Caki2 (cell line): Measurements from ENCODE around the gene NPAS1. TPM values are rescaled to one million over a fixed set of nuclear protein-coding genes. Genes with fewer than 3 reads are reported as not detected.
"Not testable (repeated sequence)": the region's sequence is repeated elsewhere in the genome, so short reads cannot be mapped to it uniquely, and the experiment has no call there.

Experiments
- DNase-seq: peaks from one replicate; pipeline ENCODE4 v3.0.0-alpha.2; 2015; ENCODE audit warnings: low read depth
- in situ Hi-C: cut with HindIII; loops from 2 replicates; pipeline ENCODE4 v1.10.0; 2016; ENCODE audit warnings: low sequenced_read_pairs, low pct_unique_long_range_greater_than_20kb, mixed read lengths
- total RNA-seq: library from RNA; depleted of rRNA; stranded (reverse); fragments of >200 nt; shearing (Covaris generic); gene quantifications from 2 replicates; pipeline ENCODE4 v1.2.3, GENCODE V29; 2014; ENCODE audit warnings: low replicate concordance

The NPAS1 gene
- total RNA-seq, 1 experiment from 2014 or later: 2.8 TPM

DNA sequence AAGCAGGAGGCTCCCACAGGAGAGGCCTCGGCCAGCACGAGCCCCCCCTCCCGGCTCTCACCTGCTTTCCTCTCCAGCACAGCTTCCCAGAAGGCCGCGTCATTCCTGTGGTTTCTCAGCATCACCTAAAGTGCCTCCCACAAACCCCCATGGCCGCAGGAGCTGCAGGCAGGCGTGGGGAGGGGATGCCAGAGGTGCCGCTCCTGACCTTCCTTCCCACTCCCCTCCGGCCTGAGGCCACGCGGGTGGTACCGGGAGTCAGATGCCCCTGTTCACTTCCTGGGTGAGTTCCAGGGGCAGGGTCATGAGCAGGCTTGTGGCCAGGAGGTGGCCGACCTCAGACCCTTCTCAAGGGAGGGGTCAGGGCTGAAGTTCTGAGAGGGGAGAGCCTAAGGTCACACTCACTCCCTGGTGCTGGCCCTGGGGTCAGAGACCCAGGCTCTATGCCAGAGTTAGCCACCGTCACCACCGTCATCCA lies 14.4 kb upstream of the NPAS1 start:
- DNase-seq: no peak
- in situ Hi-C loops: no loop called here

DNA sequence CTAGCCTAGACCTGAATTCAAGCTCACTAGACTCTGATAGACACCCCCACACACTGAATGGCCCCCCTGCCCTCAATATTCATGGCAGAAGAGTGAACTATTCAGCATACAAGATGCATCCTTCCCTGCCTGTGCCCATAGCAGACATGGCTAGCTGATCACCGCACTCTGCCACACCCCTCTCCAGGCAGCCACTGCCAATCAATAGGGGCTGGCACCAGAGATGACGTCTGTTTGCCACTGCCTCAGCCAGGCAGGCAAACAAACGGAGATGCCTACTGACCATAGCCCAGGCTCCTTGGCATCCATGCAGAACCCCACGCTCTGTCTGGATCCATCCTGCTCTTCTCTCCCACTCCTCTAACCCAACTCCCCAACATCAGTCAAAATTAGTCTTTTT lies 13.8 kb upstream of the NPAS1 start:
- no peak for DNase-seq
- in situ Hi-C loops: no loop called here

DNA sequence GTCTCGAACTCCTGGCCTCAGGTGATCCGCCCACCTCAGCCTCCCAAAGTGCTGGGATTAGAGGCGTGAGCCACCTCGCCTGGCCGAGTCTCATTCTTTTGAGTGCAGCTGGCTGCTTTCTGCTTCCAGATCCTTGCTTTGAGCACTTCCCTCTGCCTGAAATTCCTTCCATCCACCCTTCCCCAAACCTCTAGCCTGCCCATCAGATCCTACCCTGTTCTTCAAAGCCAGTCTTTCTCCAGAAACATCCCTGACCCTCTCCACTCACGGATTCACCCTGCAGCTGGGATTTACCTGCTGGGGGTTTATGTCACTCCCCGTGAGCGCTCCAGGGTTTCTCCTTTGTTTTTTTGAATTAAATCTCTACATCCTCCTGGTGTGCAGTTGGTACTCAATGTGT lies 13.1 kb upstream of the NPAS1 start:
- in situ Hi-C loops: no loop called here
- no peak for DNase-seq

DNA sequence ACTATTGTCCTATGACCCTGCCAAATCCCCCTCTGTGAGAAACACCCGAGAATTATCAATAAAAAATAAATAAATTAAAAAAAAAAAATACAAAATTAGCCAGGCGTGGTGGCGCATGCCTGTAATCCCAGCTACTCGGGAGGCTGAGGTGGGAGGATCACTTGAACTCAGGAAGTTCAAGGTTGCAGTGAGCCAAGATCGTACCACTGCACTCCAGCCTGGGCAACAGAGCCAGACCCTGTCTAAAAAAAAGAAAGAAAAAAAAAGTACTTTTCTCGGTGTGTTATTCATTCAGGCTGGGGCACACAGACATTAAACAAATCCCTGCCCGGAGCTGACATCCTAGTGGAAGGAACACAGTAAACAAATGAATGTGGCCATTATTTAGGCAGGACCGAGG lies 9.1 kb upstream of the NPAS1 start:
- DNase-seq, in situ Hi-C loops: not testable (repeated sequence)

DNA sequence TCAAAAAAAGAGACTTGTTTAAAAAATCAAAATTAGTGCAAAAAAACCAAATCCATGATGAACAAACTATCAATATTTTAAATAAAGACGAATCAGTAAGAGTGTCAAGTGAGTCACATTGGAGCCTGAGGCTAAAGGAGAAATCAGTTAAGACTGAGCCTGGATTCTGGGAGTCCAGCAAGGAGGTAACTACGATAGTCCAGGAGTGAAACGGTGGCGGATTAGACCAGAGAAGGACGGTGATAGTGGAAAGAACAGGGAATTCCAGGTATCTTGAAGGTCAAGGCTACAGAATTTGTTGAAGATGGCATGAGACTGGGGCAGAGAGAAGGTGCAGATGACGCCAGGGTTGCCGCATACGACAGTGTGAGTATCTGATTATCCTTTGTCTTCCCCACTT lies 7.0 kb upstream of the NPAS1 start:
- no peak for DNase-seq
- in situ Hi-C loops: no loop called here

DNA sequence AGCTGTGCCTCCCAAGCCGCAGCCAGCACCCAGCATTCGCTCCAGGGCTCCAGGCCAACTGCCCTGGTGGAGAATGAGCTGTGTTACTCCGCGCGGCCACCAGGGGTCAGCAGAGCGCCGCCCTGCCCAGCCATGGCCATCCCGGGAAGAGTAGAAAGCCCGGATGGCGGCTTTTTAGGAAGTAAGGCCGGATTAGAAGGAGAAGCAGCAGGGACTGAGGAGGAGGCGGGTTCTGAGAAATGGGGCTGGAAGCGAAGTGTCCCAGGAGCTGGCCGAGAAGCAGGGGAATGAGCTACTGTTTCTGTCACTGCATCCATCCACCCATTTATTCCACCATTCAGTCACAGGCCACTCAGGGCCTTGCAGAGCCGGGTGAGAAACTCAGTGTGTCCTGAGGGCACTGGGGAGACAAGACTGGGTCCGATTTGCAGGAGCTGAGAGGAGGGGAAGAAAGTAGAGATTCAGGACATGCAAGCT lies 6.6 kb upstream of the NPAS1 start:
- in situ Hi-C loops: no loop called here
- peak; percentile 79 for DNase-seq

DNA sequence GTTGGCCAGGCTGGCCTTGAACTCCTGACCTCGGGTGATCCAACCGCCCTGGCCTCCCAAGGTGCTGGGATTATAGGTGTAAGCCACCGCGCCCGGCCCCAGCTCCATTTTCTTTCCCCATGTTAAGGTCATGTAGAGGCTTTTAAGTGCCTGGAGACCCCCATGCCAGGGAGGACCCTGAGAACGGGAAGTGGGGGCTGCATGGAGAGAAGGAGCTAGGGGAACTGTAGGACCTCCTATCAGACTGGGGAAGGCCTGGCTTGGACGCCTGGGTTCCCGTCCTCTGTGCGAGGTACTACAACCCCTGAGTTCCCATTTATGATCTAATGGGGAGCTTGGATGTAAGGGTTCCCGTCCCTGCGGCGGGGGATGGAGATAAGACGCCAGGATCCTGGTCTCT lies 714 bp upstream of the NPAS1 start:
- in situ Hi-C loops: no loop called here

DNA sequence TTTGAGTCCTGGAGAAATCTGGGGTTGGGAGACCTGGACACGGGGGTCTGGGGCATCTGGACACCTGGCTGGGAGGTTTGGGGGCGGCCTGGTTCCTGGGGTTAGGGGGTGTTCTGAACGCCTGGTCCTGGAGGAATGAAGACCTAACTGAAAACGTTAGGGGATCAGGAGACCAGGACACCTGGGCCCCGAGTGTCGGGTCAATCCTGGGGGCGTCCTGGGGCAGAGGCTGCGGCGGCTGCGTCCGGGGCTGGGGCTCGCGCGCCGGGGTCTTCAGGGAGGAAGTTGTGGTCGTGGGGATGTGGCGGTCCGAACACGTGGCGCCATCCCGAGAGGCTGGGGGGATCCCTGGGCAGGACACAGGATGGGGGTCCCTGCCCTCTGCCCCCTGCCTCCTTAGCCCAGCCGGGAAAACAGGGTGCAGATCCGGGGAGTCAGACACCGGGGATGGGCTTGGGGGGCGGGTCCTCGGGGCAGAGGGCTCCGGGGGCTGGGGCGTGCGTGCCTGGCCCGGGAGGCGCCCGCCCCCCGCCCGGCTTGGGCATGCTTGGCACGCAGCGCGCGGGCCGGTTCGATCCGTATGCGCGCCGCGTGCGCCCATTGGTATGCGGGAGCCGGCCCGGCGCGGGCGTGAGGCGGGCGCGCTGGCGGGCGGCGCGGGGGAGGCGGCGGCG lies 632 bp downstream of the NPAS1 start:
- in situ Hi-C loops: no loop called here
- DNase-seq: no peak

More for the DNA sequence above, 714 bp upstream of the NPAS1 start:
- no peak for DNase-seq

DNA sequence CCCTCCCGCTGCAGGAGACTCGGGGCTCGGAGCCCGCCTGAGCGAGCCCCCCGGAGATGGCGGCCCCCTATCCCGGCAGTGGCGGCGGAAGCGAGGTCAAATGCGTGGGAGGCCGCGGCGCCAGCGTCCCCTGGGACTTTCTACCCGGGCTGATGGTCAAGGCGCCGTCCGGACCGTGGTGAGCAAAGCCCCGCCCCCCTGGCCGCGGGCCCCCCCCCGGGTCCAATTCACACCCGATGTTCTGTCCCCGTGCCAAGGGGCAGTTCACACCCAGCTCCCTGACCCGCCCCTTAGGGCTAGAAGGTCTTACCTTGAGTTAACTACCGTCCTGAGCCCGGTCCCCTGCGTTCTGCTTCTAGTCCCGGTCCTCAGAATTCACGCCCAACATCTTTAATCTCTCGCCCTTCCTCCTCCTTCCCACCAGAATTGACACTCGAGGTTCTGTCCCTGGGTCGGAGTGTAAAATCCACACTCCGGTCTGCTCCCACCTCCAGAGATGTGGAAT lies 1.4 kb downstream of the NPAS1 start:
- in situ Hi-C loops: no loop called here
- DNase-seq: no peak

DNA sequence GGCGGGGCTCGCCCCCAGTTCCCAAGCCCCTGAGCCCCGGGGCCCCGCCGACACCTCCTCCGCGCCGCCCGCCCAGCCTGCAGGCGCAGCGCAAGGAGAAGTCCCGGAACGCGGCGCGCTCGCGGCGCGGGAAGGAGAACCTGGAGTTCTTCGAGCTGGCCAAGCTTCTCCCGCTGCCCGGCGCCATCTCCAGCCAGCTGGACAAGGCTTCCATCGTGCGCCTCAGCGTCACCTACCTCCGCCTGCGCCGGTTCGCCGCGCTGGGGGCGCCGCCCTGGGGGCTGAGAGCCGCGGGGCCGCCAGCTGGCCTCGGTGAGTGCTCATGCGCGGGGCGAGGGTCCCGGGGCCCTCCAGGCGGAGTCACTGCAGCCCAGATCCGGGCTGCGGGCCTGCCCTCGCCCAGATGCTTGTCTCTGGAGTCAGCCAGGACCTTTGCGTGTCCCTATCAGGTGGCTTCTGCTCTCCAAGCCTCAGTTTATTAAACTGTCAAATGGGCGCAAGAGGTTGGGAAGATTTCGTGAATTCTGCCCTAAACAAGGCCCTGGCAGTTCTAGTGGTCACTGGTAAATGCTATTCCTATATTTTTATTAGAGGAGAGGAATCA lies 2.0 kb downstream of the NPAS1 start:
- DNase-seq: no peak
- in situ Hi-C loops: no loop called here

DNA sequence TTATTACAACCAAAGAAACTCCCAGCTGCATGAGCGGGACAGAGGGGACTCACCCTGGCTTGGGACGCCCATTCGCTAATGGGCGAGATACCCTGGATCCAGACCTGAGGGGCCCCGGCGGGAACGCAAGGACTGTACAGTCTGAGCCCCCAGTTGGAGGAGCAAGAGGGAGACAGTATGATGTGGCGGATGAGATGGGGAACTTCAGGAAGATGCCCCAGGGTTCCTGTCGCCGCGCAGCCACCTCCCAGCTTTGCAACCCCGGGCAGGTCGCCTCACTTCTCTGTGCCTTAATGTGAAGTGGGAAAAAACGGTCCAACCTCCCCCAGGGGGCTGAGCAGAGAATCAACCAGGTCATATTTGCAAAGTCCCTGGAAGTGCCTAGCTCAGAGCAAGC lies 2.5 kb downstream of the NPAS1 start:
- DNase-seq: no peak

DNA sequence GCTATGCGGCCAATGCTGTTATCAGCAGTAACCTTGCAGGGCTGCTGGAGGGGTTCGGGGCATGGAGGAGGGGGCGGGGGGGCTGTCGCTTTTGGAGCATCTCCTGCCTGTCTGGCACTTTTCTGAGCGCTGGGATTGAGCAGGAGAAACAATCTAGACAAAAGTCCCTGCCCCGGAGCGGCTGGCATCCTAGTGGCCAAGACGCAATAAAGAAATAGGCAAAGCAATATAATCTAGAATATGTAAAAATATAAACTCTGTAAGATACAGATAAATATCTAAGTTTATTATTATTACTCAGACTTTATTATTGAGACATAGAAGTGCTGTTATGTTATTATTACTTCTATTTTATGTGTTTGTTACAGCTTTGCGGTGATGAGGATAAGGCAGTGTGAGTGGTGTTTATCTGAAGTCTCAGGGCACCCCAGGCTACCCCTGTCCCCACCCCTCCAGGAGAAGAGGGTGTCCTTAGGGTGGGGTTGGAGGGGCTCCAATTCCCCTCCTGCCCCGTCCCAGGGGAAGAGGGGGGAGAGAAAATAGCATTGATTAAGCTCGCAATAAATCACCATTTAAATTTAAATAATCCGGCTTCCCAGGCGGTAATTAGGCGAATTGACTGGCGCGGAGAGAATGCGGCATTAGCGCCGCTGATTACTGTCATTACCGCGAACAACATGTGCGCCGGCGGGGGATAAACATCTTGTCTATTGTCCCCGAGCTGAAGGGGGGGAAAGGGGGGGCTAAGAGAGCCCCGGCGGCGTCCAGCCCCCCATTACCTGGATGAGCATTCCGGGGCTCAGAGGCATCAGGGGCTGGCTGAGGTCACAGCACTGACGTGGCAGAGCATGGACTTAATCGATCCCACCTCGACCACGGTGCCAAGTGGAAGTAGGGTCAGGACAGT lies 3.2 kb downstream of the NPAS1 start:
- no peak for DNase-seq
- in situ Hi-C loops: no loop called here

More for the DNA sequence above, 2.5 kb downstream of the NPAS1 start:
- in situ Hi-C loops: no loop called here

DNA sequence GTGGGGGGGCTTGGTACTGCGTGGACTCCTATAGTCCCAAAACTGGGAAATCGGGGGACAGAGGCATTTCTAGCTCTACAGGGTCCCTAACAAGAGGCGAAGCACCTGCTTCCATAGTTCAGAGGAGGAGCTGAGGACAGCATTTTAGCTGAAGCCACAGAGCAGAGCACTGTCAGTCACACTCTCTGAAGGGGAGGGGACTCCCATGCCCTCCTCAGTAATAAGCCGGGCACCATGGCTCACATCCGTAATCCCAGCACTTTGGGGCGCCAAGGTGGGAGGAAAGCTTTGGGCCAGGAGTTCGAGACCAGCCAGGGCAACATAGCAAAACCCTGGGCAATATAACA lies 3.8 kb downstream of the NPAS1 start:
- DNase-seq: no peak
- in situ Hi-C loops: no loop called here

DNA sequence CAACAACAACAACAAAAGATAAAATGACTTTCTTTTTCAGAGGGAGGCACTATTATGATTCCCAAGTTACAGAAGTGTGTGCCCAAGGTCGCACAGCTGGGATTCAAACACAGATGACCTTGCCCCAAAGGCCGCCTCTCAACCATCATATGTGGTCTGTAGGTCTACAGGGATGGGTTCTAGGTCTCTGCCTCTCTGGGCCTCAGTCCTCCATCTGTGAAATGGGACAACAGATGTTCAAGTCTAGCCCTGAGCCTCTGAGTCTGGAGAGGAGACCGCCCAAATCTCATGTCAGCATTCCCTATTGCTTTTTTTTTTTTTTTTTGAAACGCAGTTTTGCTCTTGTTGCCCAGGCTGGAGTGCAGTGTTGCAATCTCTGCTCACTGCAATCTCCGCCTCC lies 4.9 kb downstream of the NPAS1 start:
- in situ Hi-C loops: no loop called here
- DNase-seq: no peak

DNA sequence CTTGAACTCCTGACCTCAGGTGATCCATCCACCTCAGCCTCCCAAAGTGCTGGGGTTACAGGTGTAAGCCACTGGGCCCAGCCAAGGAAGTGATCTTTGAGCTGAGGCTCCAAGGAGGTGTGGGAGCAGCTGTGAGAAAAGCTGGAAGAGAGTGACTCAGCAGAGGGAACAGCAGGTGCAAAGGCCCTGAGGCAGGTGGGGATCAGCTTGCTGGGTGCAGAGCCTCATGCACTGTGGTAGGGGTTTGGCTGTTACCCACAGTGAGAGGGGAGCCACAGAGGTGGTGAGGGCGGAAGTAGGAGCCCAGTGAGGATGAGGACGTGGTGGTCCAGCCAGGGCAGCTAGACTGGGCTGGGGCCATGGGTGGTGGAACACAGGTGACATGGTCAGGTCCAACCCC lies 6.5 kb downstream of the NPAS1 start:
- in situ Hi-C loops: no loop called here
- DNase-seq: no peak

DNA sequence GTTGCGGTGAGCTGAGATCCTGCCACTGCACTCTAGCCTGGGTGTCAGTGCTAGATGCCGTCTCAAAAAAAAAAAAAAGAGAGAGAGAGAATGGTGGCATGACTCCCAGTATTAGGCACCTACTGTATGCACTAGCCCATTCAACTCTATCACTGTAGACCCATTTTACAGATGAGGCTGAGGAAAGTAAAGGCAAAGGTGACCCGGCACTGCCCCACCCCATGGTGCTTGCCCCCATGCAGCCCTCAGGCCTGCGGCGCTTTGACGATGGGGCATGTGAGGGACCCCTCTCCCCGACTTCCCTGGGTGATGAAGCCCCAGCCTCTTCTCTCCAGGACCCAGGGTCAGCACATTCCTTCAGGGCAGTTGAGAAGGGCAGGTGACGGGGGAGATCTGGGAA lies 7.3 kb downstream of the NPAS1 start:
- in situ Hi-C loops: no loop called here

DNA sequence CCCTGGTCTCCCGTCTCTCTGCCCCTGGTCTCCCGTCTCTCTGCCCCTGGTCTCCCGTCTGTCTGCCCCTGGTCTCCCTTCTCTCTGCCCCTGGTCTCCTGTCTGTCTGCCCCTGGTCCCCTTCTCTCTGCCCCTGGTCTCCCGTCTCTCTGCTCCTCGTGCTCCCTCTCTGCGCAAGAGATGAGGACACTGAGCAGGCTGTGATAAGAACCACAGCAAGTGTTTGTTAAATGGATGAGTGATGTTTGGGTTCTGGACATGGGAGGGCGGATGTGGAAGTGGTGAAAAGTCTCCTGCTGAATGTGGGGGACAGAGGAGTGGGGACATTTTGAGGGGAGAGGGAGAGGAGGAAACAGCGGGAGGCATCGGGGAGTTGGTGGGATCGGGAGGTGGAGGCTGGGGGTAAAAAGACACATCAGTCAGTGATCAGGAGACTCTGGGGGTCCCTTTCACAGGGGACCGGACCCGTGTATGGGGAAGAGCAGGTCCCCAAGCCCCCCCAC lies 8.0 kb downstream of the NPAS1 start:
- no peak for DNase-seq
- in situ Hi-C loops: no loop called here

More for the DNA sequence above, 7.3 kb downstream of the NPAS1 start:
- no peak for DNase-seq

DNA sequence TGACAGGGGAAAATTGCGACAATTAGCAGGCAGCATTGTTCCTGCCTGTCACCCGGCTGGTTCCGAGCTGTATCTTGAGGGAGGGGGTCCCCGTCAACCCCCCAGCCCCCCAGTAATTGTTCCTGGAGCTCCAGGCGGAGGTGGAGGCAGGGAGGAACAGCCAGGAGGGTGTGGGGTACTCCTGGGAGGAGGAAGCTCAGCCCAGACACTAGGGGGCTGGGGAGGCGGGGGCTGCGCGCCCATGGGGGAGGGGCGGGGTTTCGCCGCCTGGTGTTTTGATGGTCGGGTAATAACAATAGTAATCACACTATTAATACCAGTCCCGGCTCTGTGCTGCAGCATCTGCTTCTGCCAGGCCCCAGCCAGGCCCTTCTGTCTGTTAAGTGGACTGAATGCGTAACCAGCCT lies 8.6 kb downstream of the NPAS1 start:
- no peak for DNase-seq
- in situ Hi-C loops: no loop called here
